ENCODE data around the gene KLHL10. TPM values are rescaled to one million over a fixed set of nuclear protein-coding genes. Genes with fewer than 3 reads are reported as not detected.
"Not testable (repeated sequence)": the region's sequence is repeated elsewhere in the genome, so short reads cannot be mapped to it uniquely, and the experiment has no call there.

KLHL10 gene
- total RNA-seq, 1 donor from 2014 or later, result under 0.01 TPM

- no peak overlapping the region for H3K4me3 ChIP-seq (ENCODE audit: low read depth, low read length)
- FAIRE-seq (no peak), DNase-seq (ENCODE audit: low read depth) (no peak)
- H3K36me3 ChIP-seq (ENCODE audit: control insufficient read depth, insufficient read depth, low read length), result peaks cover 12% of the 10 kb centered on the region
- TF ChIP-seq CTCF (IDR thresholded peaks at IDR 0.05; ENCODE audit: insufficient read depth, low read length, severe bottlenecking), result no peak
- no peaks in the 10 kb centered on the region for H3K27me3 ChIP-seq (ENCODE audit: control insufficient read depth, insufficient read depth, low read length)
These were observed 15.1 kb upstream of the KLHL10 start for GRCh38 chr17:41822216-41823140.

- peaks cover 12% of the 10 kb centered on the region for H3K36me3 ChIP-seq (ENCODE audit: control insufficient read depth, insufficient read depth, low read length)
- FAIRE-seq (no peak), DNase-seq (ENCODE audit: low read depth) (no peak)
- H3K27me3 ChIP-seq (ENCODE audit: control insufficient read depth, insufficient read depth, low read length), result no peaks in the 10 kb centered on the region
- no peak overlapping the region for H3K4me3 ChIP-seq (ENCODE audit: low read depth, low read length)
- no peak for TF ChIP-seq CTCF (IDR thresholded peaks at IDR 0.05; ENCODE audit: insufficient read depth, low read length, severe bottlenecking)
These were observed 14.5 kb upstream of the KLHL10 start for GRCh38 chr17:41823141-41823524.

GRCh38 chr17:41823580-41823979 lies 14.0 kb upstream of the KLHL10 start:
- FAIRE-seq (no peak), DNase-seq (ENCODE audit: low read depth) (no peak)
- TF ChIP-seq CTCF (IDR thresholded peaks at IDR 0.05; ENCODE audit: insufficient read depth, low read length, severe bottlenecking), result no peak
- H3K36me3 ChIP-seq (ENCODE audit: control insufficient read depth, insufficient read depth, low read length), result peaks cover 8% of the 10 kb centered on the region
- no peak overlapping the region for H3K4me3 ChIP-seq (ENCODE audit: low read depth, low read length)
- no peaks in the 10 kb centered on the region for H3K27me3 ChIP-seq (ENCODE audit: control insufficient read depth, insufficient read depth, low read length)

GRCh38 chr17:41824086-41824485 lies 13.5 kb upstream of the KLHL10 start:
- Histone ChIP-seq H3K4me3 (ENCODE audit: low read depth, low read length) (no peak overlapping the region), H3K27me3 (ENCODE audit: control insufficient read depth, insufficient read depth, low read length) (no peaks in the 10 kb centered on the region), H3K36me3 (ENCODE audit: control insufficient read depth, insufficient read depth, low read length) (peaks cover 8% of the 10 kb centered on the region)
- DNase-seq (ENCODE audit: low read depth) (no peak), FAIRE-seq (no peak)
- TF ChIP-seq CTCF (IDR thresholded peaks at IDR 0.05; ENCODE audit: insufficient read depth, low read length, severe bottlenecking), result no peak

GRCh38 chr17:41825175-41825845 lies 12.3 kb upstream of the KLHL10 start:
- TF ChIP-seq CTCF (IDR thresholded peaks at IDR 0.05; ENCODE audit: insufficient read depth, low read length, severe bottlenecking), result no peak
- no peak for DNase-seq (ENCODE audit: low read depth)
- no peak for FAIRE-seq
- H3K36me3 ChIP-seq (ENCODE audit: control insufficient read depth, insufficient read depth, low read length), result peaks cover 10% of the 10 kb centered on the region
- no peak overlapping the region for H3K4me3 ChIP-seq (ENCODE audit: low read depth, low read length)
- H3K27me3 ChIP-seq (ENCODE audit: control insufficient read depth, insufficient read depth, low read length), result no peaks in the 10 kb centered on the region

GRCh38 chr17:41829961-41830360 lies 7.7 kb upstream of the KLHL10 start:
- not testable (repeated sequence) for H3K27me3 ChIP-seq (ENCODE audit: control insufficient read depth, insufficient read depth, low read length); DNase-seq (ENCODE audit: low read depth); FAIRE-seq; H3K4me3 ChIP-seq (ENCODE audit: low read depth, low read length)
- peaks cover 11% of the 10 kb centered on the region for H3K36me3 ChIP-seq (ENCODE audit: control insufficient read depth, insufficient read depth, low read length)
